GM10266 (cell line): Measurements from ENCODE around the gene GJA5.

Source experiments
- DNase-seq: peaks from one replicate; pipeline ENCODE4 v3.0.0; 2012; ENCODE audit errors: extremely low spot score
- TF ChIP-seq, protein P1 (sequence below): IDR thresholded peaks from 2 replicates; pipeline ENCODE4 v1.5.1; 2012; ENCODE audit warnings: mild to moderate bottlenecking, low read depth; ENCODE audit not compliant: control insufficient read depth, insufficient read depth; ENCODE audit errors: missing control alignments

GJA5 gene

DNA sequence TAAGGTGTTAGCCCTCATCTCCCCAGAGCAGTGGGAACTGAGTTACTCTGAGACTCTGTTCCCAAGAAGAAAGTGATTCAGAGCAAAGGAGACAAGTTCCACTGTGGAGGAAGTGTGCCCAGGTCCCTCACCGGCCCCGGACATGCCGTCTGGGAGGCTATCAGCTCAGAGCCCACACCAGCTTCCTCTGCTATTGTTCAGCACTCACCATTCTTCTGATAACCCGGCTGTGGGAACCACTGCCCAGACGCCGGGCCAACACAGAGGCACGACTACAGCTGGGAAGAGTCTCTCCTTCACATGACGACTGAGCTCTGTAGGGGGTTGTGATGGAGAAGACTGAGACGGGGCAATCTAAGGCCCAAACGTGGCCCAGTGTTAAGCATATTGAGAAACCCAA is 34.2 kb upstream of the GJA5 start:
- no peak for DNase-seq
- TF ChIP-seq, protein P1, sequence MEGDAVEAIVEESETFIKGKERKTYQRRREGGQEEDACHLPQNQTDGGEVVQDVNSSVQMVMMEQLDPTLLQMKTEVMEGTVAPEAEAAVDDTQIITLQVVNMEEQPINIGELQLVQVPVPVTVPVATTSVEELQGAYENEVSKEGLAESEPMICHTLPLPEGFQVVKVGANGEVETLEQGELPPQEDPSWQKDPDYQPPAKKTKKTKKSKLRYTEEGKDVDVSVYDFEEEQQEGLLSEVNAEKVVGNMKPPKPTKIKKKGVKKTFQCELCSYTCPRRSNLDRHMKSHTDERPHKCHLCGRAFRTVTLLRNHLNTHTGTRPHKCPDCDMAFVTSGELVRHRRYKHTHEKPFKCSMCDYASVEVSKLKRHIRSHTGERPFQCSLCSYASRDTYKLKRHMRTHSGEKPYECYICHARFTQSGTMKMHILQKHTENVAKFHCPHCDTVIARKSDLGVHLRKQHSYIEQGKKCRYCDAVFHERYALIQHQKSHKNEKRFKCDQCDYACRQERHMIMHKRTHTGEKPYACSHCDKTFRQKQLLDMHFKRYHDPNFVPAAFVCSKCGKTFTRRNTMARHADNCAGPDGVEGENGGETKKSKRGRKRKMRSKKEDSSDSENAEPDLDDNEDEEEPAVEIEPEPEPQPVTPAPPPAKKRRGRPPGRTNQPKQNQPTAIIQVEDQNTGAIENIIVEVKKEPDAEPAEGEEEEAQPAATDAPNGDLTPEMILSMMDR = no peak

DNA sequence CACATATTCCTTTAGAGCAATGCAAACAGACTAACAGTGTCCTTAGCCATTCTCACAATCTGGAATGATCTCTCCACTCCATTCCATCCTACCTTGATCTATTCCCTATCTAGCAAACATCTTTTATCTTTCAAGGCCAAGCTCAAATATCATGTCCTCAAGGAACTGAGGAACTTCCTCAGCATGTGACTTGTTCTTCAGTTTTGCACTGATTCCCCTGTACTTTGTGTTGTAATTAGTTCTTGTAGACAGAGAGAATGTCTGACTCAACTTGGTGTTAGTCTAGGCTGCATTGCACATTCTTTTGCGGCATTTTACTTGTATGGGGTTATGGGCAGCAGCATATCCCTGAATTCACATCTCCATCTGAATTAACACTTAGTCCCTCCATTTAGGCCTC is 31.5 kb upstream of the GJA5 start:
- DNase-seq = no peak
- TF ChIP-seq, protein P1 = no peak

DNA sequence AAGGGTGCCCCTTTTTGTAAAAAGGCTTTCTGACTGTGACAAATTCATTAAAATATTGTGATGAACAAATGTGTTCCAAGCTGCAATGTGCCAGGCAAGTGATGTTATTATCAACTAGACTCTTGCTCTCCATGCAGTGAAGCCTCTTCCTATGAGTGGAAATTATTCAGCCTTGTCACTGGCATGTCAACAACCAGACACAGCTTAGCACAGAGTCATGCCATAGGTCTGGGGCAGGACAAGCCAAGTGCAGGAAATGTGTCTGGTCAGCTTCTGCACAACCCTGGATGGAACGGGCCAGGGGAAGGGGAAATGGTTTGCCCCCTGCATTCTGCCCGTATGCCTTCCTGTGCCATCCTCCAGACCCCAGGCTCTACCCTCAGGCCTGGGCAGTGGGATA is 27.4 kb upstream of the GJA5 start:
- TF ChIP-seq, protein P1 = no peak
- DNase-seq = no peak

DNA sequence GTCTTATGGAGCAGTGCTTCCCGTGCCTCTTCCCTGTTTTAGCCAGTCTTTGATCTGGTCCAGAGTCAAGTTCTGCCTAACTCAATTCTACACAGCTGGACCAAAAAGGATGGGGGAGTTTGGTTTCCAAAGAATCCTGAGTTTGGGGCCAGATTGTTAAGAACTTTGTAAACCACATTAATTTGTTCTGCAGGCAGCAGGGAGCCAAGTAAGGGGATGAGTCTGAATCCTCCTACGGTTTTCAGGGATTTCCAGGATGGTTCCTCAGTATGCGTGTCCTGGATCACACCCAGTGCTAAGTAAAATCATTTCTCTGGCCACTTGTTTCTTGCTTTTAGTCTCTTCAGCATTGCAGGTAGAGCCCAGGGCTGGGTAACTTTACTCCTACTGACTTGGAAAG is 26.1 kb upstream of the GJA5 start:
- TF ChIP-seq, protein P1 = no peak
- DNase-seq = no peak

DNA sequence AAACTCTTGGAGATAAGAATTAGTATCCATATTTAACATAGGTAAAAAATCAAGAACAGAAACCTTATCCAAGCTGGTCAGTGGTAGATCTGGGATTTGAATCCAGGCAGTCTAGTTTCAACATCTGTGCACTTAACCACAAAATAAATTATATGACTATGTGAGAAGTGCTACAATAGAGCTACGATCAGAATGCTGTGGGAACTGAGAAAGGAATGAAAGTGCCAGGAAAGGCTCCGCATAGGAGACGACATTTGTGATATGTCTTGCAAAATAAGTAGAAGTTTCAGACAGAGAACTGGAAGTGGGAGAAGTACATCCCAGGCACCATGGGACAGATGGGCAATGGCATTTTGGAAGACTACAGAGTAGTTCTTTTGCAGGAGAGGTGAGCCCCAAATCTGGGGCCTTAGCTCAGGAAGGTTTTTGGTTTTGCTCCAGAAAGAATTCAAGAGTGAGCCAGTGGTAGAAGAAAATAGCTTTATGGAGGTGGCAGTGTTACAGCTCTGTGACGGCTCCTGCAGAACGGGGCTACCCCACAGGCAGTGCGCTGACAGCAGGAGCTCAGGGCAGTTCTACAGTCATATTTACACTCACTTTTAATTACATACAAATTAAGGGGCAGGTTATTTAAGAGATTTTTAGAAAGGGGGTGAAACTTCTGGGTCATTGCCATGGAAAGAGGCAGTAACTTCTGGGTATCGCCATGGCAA is 25.5 kb upstream of the GJA5 start:
- TF ChIP-seq, protein P1 = no peak
- DNase-seq = no peak

DNA sequence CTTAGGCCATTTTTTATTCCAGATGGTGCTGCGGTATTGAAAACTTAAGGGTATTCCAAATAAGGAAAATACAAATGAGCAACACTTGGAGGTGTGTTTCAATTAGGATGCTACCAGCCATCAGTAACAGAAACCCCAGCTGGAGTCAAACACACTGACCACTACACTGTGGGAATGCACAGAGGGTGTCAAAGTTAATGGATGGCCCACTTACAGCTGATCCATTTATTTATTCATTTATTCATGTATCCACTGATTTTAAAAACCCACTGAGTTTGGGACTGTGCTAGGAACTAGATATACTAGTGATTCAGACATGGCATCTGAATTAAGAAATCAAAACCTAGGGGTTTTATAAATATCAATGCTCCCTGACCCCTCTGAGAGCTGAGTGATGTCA is 24.5 kb upstream of the GJA5 start:
- DNase-seq = no peak
- TF ChIP-seq, protein P1 = no peak

DNA sequence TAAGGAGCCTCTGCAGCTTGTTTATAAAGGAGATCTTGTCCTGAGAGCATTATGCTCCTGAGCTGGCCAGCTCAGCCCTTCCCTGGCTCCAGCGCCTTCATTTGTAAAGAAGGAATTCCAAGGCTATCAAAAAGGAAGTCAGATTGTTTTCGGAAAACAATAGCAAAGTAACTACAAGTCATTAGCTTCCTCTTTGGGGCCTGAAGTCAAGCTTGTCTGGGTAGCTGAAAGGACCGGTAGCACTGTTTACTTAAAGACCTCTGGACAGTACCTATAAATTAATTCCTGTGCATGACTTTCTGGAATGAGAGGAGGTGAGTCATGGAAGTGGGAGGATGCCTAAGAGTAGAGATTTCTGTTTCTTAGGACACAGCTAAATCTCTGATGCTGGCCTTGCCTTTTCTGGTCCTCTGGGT is 20.7 kb upstream of the GJA5 start:
- DNase-seq = no peak
- TF ChIP-seq, protein P1 = no peak
